ENCODE results near the gene IGSF8.

DNA sequence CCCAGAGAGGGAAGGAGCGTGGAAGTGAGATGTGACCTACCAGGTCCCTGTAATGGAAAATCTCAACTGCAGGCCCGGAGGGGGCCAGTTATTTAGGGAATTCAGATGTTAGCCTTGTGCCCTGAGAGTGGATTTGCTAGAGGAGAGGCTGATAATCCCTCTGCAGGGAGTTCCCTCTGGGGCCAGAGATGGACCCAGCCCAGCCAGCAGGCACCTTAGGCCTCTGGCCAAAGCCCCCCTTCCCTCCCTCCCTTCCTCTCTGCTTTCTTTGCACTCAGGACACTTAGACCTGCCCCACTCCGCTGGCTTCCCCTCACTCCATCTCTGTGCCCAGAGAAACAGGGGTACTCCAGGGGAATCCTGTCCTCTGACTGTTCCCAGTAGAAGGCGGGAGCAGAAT, 15.7 kb upstream of the IGSF8 start:
- TF ChIP-seq SUZ12 (IDR thresholded peaks at IDR 0.05; ENCODE audit: low read length) (no peak), KDM5A (IDR thresholded peaks at IDR 0.05; ENCODE audit: low read length) (no peak)

All from H1 (cell line).